ENCODE measurements around the gene VAV3. TPM values are rescaled to one million over a fixed set of nuclear protein-coding genes. Genes with fewer than 3 reads are reported as not detected.

Gene VAV3
- total RNA-seq, 2 donors from 2014 or later = 73.0 to 135 TPM

DNA sequence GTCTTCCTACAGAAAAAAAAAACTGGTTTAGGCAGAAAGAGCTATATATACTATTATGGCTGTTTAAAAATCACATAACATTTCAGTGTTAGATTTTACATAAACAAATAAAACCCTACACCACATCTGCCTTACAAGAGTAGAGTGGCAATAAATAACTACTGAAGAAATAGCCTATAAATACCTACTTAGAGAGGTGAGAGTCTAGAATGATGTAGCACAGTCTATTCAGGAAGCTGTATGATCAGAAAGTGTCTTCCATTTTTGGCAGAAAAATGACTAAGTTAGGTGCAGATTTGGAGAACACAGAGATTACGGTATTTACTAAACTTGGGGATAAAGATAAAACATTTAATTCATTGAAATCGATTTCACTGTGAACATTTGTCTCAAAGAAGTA lies 75.5 kb downstream of the VAV3 start:
- intact Hi-C loops (cut with DNase I) = no loop called here
- Histone ChIP-seq H3K27me3 (no peaks in the 10 kb centered on the region), H3K4me3 (no peak overlapping the region), H3K9ac (ENCODE audit: low read depth in 2 of 2, low read length in 2 of 2) (no peak overlapping the region), H3K4me1 (no peaks in the 10 kb centered on the region), H3K36me3 (no peaks in the 10 kb centered on the region), H3K27ac (no peak overlapping the region), H3K9me3 (no peaks in the 10 kb centered on the region)
- TF ChIP-seq, protein P1, sequence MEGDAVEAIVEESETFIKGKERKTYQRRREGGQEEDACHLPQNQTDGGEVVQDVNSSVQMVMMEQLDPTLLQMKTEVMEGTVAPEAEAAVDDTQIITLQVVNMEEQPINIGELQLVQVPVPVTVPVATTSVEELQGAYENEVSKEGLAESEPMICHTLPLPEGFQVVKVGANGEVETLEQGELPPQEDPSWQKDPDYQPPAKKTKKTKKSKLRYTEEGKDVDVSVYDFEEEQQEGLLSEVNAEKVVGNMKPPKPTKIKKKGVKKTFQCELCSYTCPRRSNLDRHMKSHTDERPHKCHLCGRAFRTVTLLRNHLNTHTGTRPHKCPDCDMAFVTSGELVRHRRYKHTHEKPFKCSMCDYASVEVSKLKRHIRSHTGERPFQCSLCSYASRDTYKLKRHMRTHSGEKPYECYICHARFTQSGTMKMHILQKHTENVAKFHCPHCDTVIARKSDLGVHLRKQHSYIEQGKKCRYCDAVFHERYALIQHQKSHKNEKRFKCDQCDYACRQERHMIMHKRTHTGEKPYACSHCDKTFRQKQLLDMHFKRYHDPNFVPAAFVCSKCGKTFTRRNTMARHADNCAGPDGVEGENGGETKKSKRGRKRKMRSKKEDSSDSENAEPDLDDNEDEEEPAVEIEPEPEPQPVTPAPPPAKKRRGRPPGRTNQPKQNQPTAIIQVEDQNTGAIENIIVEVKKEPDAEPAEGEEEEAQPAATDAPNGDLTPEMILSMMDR (IDR thresholded peaks at IDR 0.05) = no peak
- DNase-seq = no peak

DNA sequence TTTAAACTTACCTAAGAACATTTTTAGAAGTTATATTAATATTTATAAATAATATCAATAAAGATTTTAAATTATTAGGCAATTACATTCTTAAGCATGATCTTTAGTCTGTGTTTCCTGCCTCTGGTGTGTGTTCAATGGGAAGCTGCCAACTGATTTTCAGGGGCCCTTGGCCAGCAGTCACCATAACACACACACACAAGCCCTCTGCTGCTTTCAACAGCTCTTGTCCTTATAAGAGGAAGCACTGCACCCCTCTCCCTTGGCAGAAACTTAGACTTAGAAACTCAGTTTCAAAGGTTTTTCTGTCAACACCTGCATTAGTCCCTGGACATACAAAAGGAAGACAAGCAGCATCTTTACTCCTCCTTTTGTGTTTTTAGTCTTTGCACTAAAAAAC lies 81.4 kb downstream of the VAV3 start:
- Histone ChIP-seq H3K27ac (no peak overlapping the region), H3K27me3 (no peaks in the 10 kb centered on the region), H3K4me3 (no peak overlapping the region), H3K36me3 (no peaks in the 10 kb centered on the region), H3K4me1 (no peaks in the 10 kb centered on the region), H3K9me3 (no peaks in the 10 kb centered on the region), H3K9ac (ENCODE audit: low read depth in 2 of 2, low read length in 2 of 2) (no peak overlapping the region)
- no peak for DNase-seq
- TF ChIP-seq, protein P1 (IDR thresholded peaks at IDR 0.05) = no peak
- intact Hi-C loops (cut with DNase I) = no loop called here

DNA sequence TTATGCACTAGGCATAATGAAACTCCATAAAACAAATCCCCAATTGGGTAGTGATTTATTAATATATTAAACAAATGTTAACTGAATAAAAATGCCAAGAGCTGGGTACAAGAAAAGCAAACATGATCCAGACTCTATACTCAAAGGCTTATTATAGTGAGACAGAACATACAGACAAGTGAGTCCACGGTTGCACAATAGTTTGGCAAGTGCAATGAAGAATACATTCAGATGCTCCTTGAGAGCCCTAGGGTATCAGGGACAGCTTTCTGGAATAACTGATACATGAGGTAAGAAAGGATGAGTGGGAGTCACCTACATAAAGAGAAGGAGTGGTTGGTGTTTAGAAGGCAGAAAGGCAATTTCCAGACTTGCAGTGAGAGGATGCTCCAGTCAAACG lies 85.1 kb downstream of the VAV3 start:
- Histone ChIP-seq H3K4me1 (no peaks in the 10 kb centered on the region), H3K27me3 (no peaks in the 10 kb centered on the region), H3K36me3 (no peaks in the 10 kb centered on the region), H3K9me3 (no peaks in the 10 kb centered on the region), H3K4me3 (no peak overlapping the region), H3K27ac (no peak overlapping the region), H3K9ac (ENCODE audit: low read depth in 2 of 2, low read length in 2 of 2) (no peak overlapping the region)
- TF ChIP-seq, protein P1 (IDR thresholded peaks at IDR 0.05) = no peak
- intact Hi-C loops (cut with DNase I) = no loop called here
- DNase-seq = no peak

DNA sequence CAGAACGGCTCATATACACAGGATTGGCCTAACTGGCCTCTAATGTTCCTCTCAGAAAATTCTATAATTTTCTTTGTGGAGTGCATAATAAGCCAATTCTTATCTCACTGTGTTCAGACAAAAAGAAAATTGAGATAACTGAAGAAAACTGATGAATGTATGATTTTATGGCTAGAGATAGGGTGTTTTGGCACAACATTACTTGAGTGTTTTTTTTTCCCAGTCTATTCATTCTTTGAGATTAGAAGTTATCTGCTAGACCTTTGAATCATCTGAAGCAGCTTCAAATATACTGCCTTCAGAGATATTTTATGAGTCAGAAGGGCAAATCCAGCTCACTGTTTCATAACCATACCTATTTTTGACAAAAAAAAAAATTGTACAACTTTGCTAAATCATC lies 85.6 kb downstream of the VAV3 start:
- DNase-seq = no peak
- TF ChIP-seq, protein P1 (IDR thresholded peaks at IDR 0.05) = no peak

DNA sequence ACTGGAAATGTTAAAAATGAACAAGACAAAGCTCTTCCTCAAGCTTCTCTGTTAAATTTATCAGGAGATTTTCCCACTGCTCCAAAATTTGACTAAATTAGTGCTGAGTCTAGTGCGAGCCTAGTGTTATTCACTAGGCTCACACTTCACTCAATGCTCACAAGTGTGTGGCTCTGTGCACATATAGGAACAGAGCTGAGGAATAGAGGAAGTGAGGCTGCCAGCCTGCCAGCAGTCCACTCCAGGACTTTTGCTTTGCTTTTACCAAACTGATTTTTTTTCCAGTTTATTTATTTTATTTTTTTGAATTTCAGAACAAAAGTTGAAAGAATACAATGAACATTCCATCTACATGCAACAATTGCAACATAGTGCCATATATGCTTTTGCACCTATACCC lies 87.2 kb downstream of the VAV3 start:
- TF ChIP-seq, protein P1 (IDR thresholded peaks at IDR 0.05) = no peak
- no peak for DNase-seq
- H3K4me3 ChIP-seq = no peak overlapping the region
- H3K27ac ChIP-seq = no peak overlapping the region
- intact Hi-C loops (cut with DNase I) = no loop called here
- no peaks in the 10 kb centered on the region for H3K9me3 ChIP-seq
- H3K9ac ChIP-seq (ENCODE audit: low read depth in 2 of 2, low read length in 2 of 2) = no peak overlapping the region
- H3K27me3 ChIP-seq = no peaks in the 10 kb centered on the region
- H3K36me3 ChIP-seq = no peaks in the 10 kb centered on the region
- H3K4me1 ChIP-seq = no peaks in the 10 kb centered on the region

More for the DNA sequence above, 85.6 kb downstream of the VAV3 start:
- Histone ChIP-seq H3K9me3 (no peaks in the 10 kb centered on the region), H3K36me3 (no peaks in the 10 kb centered on the region), H3K27ac (no peak overlapping the region), H3K9ac (ENCODE audit: low read depth in 2 of 2, low read length in 2 of 2) (no peak overlapping the region), H3K4me1 (no peaks in the 10 kb centered on the region), H3K27me3 (no peaks in the 10 kb centered on the region), H3K4me3 (no peak overlapping the region)
- intact Hi-C loops (cut with DNase I) = no loop called here

DNA sequence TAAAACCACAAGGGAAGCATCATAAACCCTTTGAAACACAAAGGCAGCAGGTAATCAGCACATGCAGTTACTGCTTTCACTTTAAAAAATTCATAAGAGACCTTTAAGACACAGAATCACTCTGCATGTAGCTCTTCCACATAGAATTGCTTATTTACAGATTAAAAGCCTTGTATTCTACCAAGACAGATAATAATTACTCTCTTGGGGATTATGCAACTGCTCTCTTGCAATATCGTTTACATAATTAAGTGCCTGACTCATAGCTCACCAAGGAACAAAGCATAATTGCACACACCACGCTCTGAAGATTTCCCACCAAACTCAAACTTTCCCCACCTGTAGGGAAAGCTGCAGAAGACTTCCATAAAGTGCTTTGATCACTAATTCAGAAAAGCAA lies 87.9 kb downstream of the VAV3 start:
- Histone ChIP-seq H3K9me3 (no peaks in the 10 kb centered on the region), H3K27ac (no peak overlapping the region), H3K4me3 (no peak overlapping the region), H3K4me1 (no peaks in the 10 kb centered on the region), H3K9ac (ENCODE audit: low read depth in 2 of 2, low read length in 2 of 2) (no peak overlapping the region), H3K36me3 (no peaks in the 10 kb centered on the region), H3K27me3 (no peaks in the 10 kb centered on the region)
- TF ChIP-seq, protein P1 (IDR thresholded peaks at IDR 0.05) = no peak
- intact Hi-C loops (cut with DNase I) = no loop called here
- no peak for DNase-seq

Measured in colonic mucosa (tissue), 4 donors.